Naive B cell (primary cell): ENCODE results near the gene PEX11G. TPM values are rescaled to one million over a fixed set of nuclear protein-coding genes. Genes with fewer than 3 reads are reported as not detected.
A peak's percentile ranks its signal among the peaks of the same experiment; 100 is the strongest.
"Not testable (repeated sequence)": the region's sequence is repeated elsewhere in the genome, so short reads cannot be mapped to it uniquely, and the experiment has no call there.

Source experiments
- ATAC-seq, 2 donors: fragments of 150-1000 bp; cut with Tn5 transposase; 2 replicates each; pipeline ENCODE4 v1.10.0; 2021; ENCODE audit warnings: low read depth in 2 of 2, mild to moderate bottlenecking in 2 of 2, moderate library complexity in 2 of 2
- DNase-seq: peaks from one replicate; pipeline ENCODE4 v3.0.0; 2022
- H3K27ac Mint-ChIP-seq, 6 donors: one replicate each; pipeline ENCODE4 v1.8.0; 2020 to 2022; ENCODE audit warnings: mild to moderate bottlenecking in 6 of 6, mixed read lengths in 6 of 6, moderate library complexity in 5 of 6, inconsistent platforms in 2 of 6
- H3K27me3 Mint-ChIP-seq, 3 donors: one replicate each; pipeline ENCODE4 v1.8.0; 2021 to 2022; ENCODE audit warnings: mixed read lengths in 3 of 3, mild to moderate bottlenecking in 1 of 3
- H3K36me3 Mint-ChIP-seq, 2 donors: one replicate each; pipeline ENCODE4 v1.8.0; 2020 to 2022; ENCODE audit warnings: mixed read lengths in 2 of 2, inconsistent platforms in 1 of 2, mild to moderate bottlenecking in 1 of 2
- H3K4me1 Mint-ChIP-seq, 3 donors: one replicate each; pipeline ENCODE4 v1.8.0; 2020 to 2022; ENCODE audit warnings: mixed read lengths in 3 of 3, inconsistent platforms in 1 of 3, mild to moderate bottlenecking in 1 of 3, moderate library complexity in 1 of 3
- H3K4me3 Mint-ChIP-seq, 8 donors: one replicate each; pipeline ENCODE4 v1.8.0; 2020 to 2022; ENCODE audit warnings: mild to moderate bottlenecking in 8 of 8, mixed read lengths in 8 of 8, moderate library complexity in 8 of 8, inconsistent platforms in 2 of 8
- H3K9me3 Mint-ChIP-seq, 7 donors: one replicate each; pipeline ENCODE4 v1.8.0; 2020 to 2022; ENCODE audit warnings: mixed read lengths in 7 of 7, mild to moderate bottlenecking in 5 of 7, inconsistent platforms in 2 of 7, moderate library complexity in 1 of 7
- polyA plus RNA-seq, 6 donors: library from polyadenylated mRNA; unstranded; fragments of 300-500 nt; fragmentation: Illumina TruSeq; gene quantifications; one replicate each; pipeline ENCODE4 v1.2.3, GENCODE V29; 2021; ENCODE audit warnings: low read depth in 6 of 6

The PEX11G gene
- polyA plus RNA-seq, 6 donors from 2014 or later = 0.52 to 4.4 (median 1.2) TPM

DNA sequence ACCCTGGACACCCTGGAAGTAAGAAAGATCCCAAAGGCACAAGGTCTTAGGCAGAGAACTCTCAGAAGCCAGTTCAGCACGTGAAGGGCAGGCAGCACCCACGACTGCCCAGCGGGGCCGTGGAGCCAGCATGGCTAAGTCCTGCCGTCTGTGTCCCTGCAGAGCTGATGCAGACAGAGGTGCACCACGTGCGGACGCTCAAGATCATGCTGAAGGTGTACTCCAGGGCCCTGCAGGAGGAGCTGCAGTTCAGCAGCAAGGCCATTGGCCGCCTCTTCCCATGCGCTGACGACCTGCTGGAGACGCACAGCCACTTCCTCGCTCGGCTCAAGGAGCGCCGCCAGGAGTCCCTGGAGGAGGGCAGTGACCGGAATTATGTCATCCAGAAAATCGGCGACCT is 44.8 kb downstream of the PEX11G start:
- Mint-ChIP-seq H3K27ac (peak overlapping the region in 1 of 6 donors; percentile 28), H3K9me3 (no peaks in the 10 kb centered on the region), H3K27me3 (no peaks in the 10 kb centered on the region), H3K36me3 (peaks cover 9 to 15% of the 10 kb centered on the region in 2 donors), H3K4me1 (peaks cover 0 to 8% (median 3%) of the 10 kb centered on the region in 3 donors), H3K4me3 (no peak overlapping the region)
- ATAC-seq = no peak
- no peak for DNase-seq

DNA sequence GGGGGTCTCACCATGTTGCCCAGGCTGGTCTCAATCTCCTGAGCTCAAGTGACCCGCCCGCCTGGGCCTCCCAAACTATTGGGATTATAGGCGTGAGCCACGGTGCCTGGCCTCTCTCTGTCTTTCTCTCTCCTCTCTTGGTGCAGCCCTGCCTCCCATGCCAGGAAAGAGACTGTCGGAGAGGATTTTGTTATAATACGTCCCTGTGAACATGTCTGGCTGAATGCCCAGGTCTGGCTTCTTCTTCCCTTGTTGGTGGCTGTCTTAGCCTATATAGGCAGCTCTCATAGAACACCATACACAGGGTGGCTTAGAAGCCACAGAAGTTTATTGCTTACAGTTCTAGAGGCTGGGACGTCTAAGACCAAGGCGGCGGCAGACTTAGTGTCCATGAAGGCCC is 46.4 kb downstream of the PEX11G start:
- no peaks in the 10 kb centered on the region for H3K9me3 Mint-ChIP-seq
- no peak for ATAC-seq
- DNase-seq = no peak
- no peak overlapping the region for H3K4me3 Mint-ChIP-seq
- H3K27ac Mint-ChIP-seq = peak overlapping the region in 4 of 6 donors; percentile 47 to 74 (median 66)
- no peaks in the 10 kb centered on the region for H3K27me3 Mint-ChIP-seq
- peaks cover 4 to 8% of the 10 kb centered on the region in 2 donors for H3K36me3 Mint-ChIP-seq
- H3K4me1 Mint-ChIP-seq = peaks cover 0 to 4% (median 0%) of the 10 kb centered on the region in 3 donors

GRCh38 chr19:7441468-7442146 is 47.2 kb downstream of the PEX11G start:
- Mint-ChIP-seq H3K4me1 (peaks cover 0 to 4% (median 0%) of the 10 kb centered on the region in 3 donors), H3K36me3 (peaks cover 0 to 8% of the 10 kb centered on the region in 2 donors), H3K9me3 (no peaks in the 10 kb centered on the region), H3K4me3 (no peak overlapping the region), H3K27me3 (no peaks in the 10 kb centered on the region), H3K27ac (no peak overlapping the region)
- ATAC-seq (no peak), DNase-seq (no peak)

DNA sequence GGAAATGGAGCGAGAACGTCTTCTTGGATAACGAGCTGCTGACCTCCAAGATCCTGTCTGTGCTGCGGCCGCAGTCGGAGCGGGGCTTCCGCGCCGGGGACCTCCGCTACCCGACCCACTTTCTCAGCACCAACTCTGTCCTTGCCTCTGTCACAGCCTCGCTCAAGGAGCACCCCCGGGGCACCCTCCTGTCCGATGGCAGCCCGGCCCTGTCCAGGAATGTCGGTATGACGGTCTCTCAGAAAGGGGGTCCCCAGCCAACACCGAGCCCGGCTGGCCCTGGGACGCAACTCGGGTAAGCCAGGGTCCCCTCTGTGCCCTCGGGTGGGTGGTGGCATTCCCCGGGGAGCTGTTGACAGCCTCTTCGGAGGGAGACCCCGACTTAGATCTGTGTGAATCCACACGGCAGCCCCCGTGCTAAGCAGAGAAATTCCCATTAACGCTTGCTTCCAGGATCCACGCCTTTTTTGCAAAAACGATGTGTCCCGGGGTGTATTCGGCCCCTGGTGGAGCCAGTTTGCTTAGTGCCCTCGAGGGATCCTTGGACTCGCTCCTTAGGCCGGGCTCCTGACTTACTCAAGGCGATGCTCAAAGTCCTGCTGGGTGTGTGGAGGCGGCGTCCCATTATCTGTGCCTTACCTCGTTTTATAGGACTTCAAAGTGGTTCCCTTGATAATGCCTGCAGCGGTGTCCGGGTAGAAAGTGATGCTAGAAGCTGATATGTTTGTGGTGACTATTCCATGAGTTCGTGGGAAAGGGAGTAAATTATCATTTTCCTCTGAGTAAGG is 48.5 kb downstream of the PEX11G start:
- Mint-ChIP-seq H3K36me3 (peaks cover 0 to 8% of the 10 kb centered on the region in 2 donors), H3K27ac (peak overlapping the region in 2 of 6 donors; percentile 42 to 44)

GRCh38 chr19:7435586-7435985 is 53.2 kb downstream of the PEX11G start:
- H3K4me3 Mint-ChIP-seq = no peak overlapping the region
- ATAC-seq = no peak
- H3K27ac Mint-ChIP-seq = peak overlapping the region in 2 of 6 donors; percentile 41 to 71
- peaks cover 0 to 9% (median 4%) of the 10 kb centered on the region in 3 donors for H3K4me1 Mint-ChIP-seq
- no peaks in the 10 kb centered on the region for H3K36me3 Mint-ChIP-seq
- H3K27me3 Mint-ChIP-seq = no peaks in the 10 kb centered on the region
- DNase-seq = no peak
- no peaks in the 10 kb centered on the region for H3K9me3 Mint-ChIP-seq

More for the DNA sequence above, 48.5 kb downstream of the PEX11G start:
- Mint-ChIP-seq H3K9me3 (no peaks in the 10 kb centered on the region), H3K4me1 (peaks cover 0 to 4% (median 4%) of the 10 kb centered on the region in 3 donors), H3K4me3 (peak overlapping the region in 1 of 8 donors; percentile 33), H3K27me3 (no peaks in the 10 kb centered on the region)
- no peak for ATAC-seq
- DNase-seq = no peak

GRCh38 chr19:7434391-7434790 is 54.4 kb downstream of the PEX11G start:
- DNase-seq (no peak), ATAC-seq (no peak)
- Mint-ChIP-seq H3K36me3 (no peaks in the 10 kb centered on the region), H3K27ac (no peak overlapping the region), H3K4me1 (peaks cover 0 to 9% (median 4%) of the 10 kb centered on the region in 3 donors), H3K4me3 (peak overlapping the region in 1 of 8 donors; percentile 55), H3K27me3 (no peaks in the 10 kb centered on the region), H3K9me3 (no peaks in the 10 kb centered on the region)

DNA sequence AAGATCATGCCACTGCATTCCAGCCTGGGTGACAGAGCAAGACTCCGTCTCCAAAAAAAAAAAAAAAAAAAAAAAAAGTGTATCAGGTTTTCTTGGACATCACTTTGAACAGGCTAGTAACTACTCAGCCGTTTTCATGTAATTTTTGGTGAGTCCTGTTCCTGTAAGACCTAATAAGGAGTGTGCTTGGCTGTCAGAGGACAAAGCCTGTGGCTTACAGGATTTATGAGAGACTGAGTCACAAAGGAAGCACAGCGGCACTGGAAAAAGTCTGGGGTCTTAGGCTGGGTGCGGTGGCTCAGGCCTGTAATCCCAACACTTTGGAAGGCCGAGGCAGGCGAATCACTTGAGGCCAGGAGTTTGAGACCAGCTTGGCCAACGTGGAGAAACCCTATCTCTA is 55.4 kb downstream of the PEX11G start:
- not testable (repeated sequence) for H3K4me3 Mint-ChIP-seq, H3K36me3 Mint-ChIP-seq, H3K4me1 Mint-ChIP-seq, H3K9me3 Mint-ChIP-seq, H3K27ac Mint-ChIP-seq, DNase-seq, ATAC-seq, H3K27me3 Mint-ChIP-seq

DNA sequence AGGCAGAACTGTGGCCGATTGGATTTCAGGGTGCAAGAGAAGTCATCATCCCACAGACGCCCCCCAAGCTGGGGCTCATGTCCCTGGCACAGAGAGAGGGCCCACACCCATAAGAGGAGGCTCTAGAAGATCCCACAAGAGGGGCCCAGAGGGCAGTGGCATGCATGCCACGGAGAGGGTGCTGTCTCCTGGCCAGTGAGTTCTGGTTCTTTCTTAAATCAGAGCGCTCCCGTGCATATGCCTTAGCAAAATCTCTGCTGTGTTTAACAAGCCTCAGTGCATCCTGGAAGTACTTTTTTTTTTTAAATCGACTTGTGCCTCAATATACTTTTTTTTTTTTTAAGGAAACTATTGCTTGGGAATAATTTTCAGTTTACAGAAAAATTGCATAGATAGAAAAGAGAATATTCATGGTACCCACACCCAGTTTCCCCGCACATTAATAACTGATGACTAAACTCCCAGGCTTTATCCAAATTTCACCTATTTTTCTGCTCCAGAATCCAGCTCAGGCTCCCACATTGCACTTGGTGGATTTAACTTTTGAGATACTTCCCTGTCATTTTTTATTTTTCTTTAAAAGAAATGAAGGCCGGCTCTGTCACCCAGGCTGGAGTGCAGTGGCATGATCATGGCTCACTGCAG is 59.1 kb downstream of the PEX11G start:
- no peak for DNase-seq
- no peak for ATAC-seq
- Mint-ChIP-seq H3K4me3 (no peak overlapping the region), H3K27me3 (no peaks in the 10 kb centered on the region), H3K4me1 (no peaks in the 10 kb centered on the region), H3K9me3 (no peaks in the 10 kb centered on the region), H3K27ac (peak overlapping the region in 1 of 6 donors; percentile 28), H3K36me3 (peaks cover 0 to 5% of the 10 kb centered on the region in 2 donors)

GRCh38 chr19:7428651-7429113 is 60.2 kb downstream of the PEX11G start:
- Mint-ChIP-seq H3K4me1 (no peaks in the 10 kb centered on the region), H3K36me3 (peaks cover 0 to 5% of the 10 kb centered on the region in 2 donors), H3K27ac (peak overlapping the region in 2 of 6 donors; percentile 51 to 57), H3K9me3 (no peaks in the 10 kb centered on the region), H3K27me3 (no peaks in the 10 kb centered on the region), H3K4me3 (no peak overlapping the region)
- ATAC-seq (no peak), DNase-seq (no peak)

DNA sequence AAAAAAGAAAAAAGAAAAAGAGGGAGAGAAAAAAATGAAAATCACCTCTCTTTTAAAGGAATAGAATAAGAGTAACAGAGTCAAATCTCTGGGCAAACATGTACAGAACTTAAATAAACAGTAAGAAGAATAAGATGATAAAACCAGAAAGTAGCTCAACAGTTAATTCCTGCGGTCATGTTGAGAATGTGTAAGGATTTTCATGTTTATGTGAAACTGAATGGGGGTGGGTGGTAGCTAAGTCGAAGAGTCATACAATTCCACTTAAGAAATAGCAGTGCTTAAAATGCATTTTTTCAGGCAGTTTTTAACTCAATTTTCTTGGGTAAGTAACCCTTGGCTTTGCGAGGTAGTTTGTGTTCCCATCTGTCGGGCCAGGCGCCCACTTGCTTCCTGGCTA is 60.9 kb downstream of the PEX11G start:
- no peak for DNase-seq
- Mint-ChIP-seq H3K27ac (peak overlapping the region in 1 of 6 donors; percentile 62), H3K27me3 (no peaks in the 10 kb centered on the region), H3K4me1 (no peaks in the 10 kb centered on the region), H3K4me3 (no peak overlapping the region), H3K36me3 (peaks cover 0 to 5% of the 10 kb centered on the region in 2 donors), H3K9me3 (no peaks in the 10 kb centered on the region)
- no peak for ATAC-seq

- Mint-ChIP-seq H3K9me3 (no peaks in the 10 kb centered on the region), H3K36me3 (peaks cover 7 to 10% of the 10 kb centered on the region in 2 donors)
- ATAC-seq = no peak
Observed at GRCh38 chr19:7426986-7427385, 61.8 kb downstream of the PEX11G start.

More at GRCh38 chr19:7426986-7427385, 61.8 kb downstream of the PEX11G start:
- Mint-ChIP-seq H3K4me1 (peaks cover 0 to 6% (median 3%) of the 10 kb centered on the region in 3 donors), H3K4me3 (peak overlapping the region in 1 of 8 donors; percentile 29), H3K27me3 (no peaks in the 10 kb centered on the region), H3K27ac (peak overlapping the region in 1 of 6 donors; percentile 28)
- DNase-seq = no peak
